Motor neuron (in vitro differentiated cells): ENCODE results near the gene PUS10. TPM values are rescaled to one million over a fixed set of nuclear protein-coding genes. Genes with fewer than 3 reads are reported as not detected.
A peak's percentile ranks its signal among the peaks of the same experiment; 100 is the strongest.

Experiments used
- ATAC-seq, 8 experiments: fragments of 200-7000 bp; cut with Tn5 transposase; replicated peaks in 6 of 8; 2 replicates each; pipeline ENCODE4 v1.8.0; 2021; ENCODE audit warnings: mild to moderate bottlenecking in 8 of 8, moderate library complexity in 8 of 8
- H3K27ac ChIP-seq, 2 donors: fragments of 250-450 bp; sonication (Bioruptor Pico); 2 replicates each; pipeline ENCODE4 v1.9.0; 2021; ENCODE audit warnings: antibody characterized with exemption in 2 of 2, mild to moderate bottlenecking in 2 of 2, moderate library complexity in 1 of 2
- H3K4me1 ChIP-seq, 2 donors: fragments of 250-450 bp; sonication (Bioruptor Pico); replicated peaks in 1 of 2; 2 replicates each; pipeline ENCODE4 v1.6.1; 2021; ENCODE audit warnings: antibody characterized with exemption in 2 of 2, mild to moderate bottlenecking in 2 of 2, moderate library complexity in 1 of 2
- H3K4me3 ChIP-seq, 5 donors: fragments of 250-450 bp; sonication (Bioruptor Pico); 2 replicates each; pipeline ENCODE4 v1.9.0; 2021; ENCODE audit warnings: antibody characterized with exemption in 5 of 5, mild to moderate bottlenecking in 5 of 5, moderate library complexity in 4 of 5
- WGBS, 10 experiments: fragments of 450-650 bp; shearing (Covaris generic); methylation state at CpG; one replicate each; pipeline ENCODE4 v1.0.0; 2022; 5-methylcytosine and 5-hydroxymethylcytosine counted together
- in situ Hi-C, 9 experiments: fragments of 400-800 bp; cut with MboI; loops; one replicate each; pipeline ENCODE4 v1.15.0; 2021; ENCODE audit warnings: low sequenced_read_pairs in 9 of 9, low pct_unique_long_range_greater_than_20kb in 2 of 9; ENCODE audit not compliant: unreplicated experiment in 9 of 9
- total RNA-seq, 8 experiments: library from RNA; unstranded; fragments of 300-600 nt; gene quantifications; 2 replicates each; pipeline versions ENCODE4 v1.2.3 to v1.2.4, GENCODE V29; 2022

PUS10 gene
- total RNA-seq, 8 experiments from 2014 or later: 5.3 to 17.4 (median 8.8) TPM

GRCh38 chr2:60961457-60961856, 56.6 kb downstream of the PUS10 start:
- 44 to 100% (median 82%) methylated on average over 1 to 4 of the region's 4 CpGs; no CpG with 5 or more reads in 1 of the 10 experiments for WGBS, 10 experiments
- H3K27ac ChIP-seq: no peak overlapping the region
- in situ Hi-C loops: no loop called here
- no peak overlapping the region for H3K4me3 ChIP-seq
- ATAC-seq: peak in 2 of 8 experiments; percentile 55 to 56
- no peaks in the 10 kb centered on the region for H3K4me1 ChIP-seq

DNA sequence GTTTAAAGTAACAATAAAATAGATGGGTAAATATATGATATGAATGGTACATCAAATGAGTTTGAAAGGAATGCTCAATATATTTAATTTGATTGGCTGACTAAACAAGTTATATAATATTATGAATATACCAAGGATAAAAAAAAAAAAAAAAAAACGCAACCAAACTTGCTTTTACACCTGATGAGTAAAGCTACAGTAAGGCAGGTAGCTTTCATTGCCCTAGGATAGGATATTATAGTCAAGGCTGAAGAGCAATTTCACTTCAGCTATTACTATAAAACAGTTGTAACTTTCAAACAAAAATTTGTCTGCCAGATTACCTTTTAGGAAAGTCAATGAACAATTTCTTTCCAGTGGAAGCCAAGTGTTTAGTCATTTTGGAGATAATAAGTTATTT, 57.3 kb downstream of the PUS10 start:
- in situ Hi-C loops: no loop called here
- Histone ChIP-seq H3K4me1 (no peaks in the 10 kb centered on the region), H3K4me3 (no peak overlapping the region), H3K27ac (no peak overlapping the region)
- 82 to 100% (median 95%) methylated on average over 1 of the region's 1 CpG; no CpG with 5 or more reads in 2 of the 10 experiments for WGBS, 10 experiments
- no peak for ATAC-seq

- WGBS, 10 experiments: 83 to 100% (median 95%) methylated on average over 1 to 3 of the region's 7 CpGs; no CpG with 5 or more reads in 6 of the 10 experiments
- in situ Hi-C loops: no loop called here
- Histone ChIP-seq H3K4me1 (no peaks in the 10 kb centered on the region), H3K4me3 (no peak overlapping the region), H3K27ac (no peak overlapping the region)
- no peak for ATAC-seq
These were observed 58.6 kb downstream of the PUS10 start for GRCh38 chr2:60959501-60959900.

DNA sequence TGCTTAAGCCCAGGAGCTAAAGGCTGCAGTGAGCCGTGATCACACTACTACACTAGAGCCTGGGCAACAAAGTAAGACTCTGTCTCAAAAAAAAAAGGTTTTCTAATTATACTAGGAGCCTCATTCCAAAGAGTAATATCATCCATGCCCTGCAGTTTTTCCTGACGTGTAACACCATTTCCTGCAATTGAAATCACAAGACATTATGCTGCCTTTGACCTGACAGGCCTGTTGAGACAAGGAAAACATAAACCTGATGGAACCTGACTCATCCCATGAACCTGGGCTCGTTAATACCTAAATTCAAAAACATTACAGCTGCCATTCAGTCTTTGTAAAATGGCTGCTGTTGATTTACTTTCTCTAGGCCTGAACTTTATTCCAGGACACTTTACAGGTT, 59.3 kb downstream of the PUS10 start:
- no peaks in the 10 kb centered on the region for H3K4me1 ChIP-seq
- in situ Hi-C loops: no loop called here
- no peak for ATAC-seq
- H3K27ac ChIP-seq: no peak overlapping the region
- no peak overlapping the region for H3K4me3 ChIP-seq
- WGBS, 10 experiments: 0 to 96% (median 80%) methylated on average over 1 to 3 of the region's 3 CpGs; no CpG with 5 or more reads in 1 of the 10 experiments

- in situ Hi-C loops: no loop called here
- Histone ChIP-seq H3K27ac (no peak overlapping the region), H3K4me3 (no peak overlapping the region), H3K4me1 (no peaks in the 10 kb centered on the region)
- no peak for ATAC-seq
- WGBS, 10 experiments: 75 to 100% (median 100%) methylated on average over 1 to 3 of the region's 3 CpGs; no CpG with 5 or more reads in 5 of the 10 experiments
These were observed 59.7 kb downstream of the PUS10 start for GRCh38 chr2:60958361-60958760.

GRCh38 chr2:60957643-60958042, 60.4 kb downstream of the PUS10 start:
- in situ Hi-C loops: no loop called here
- Histone ChIP-seq H3K4me1 (no peaks in the 10 kb centered on the region), H3K4me3 (no peak overlapping the region), H3K27ac (no peak overlapping the region)
- no peak for ATAC-seq
- 89 to 100% (median 100%) methylated on average over 1 to 3 of the region's 5 CpGs; no CpG with 5 or more reads in 5 of the 10 experiments for WGBS, 10 experiments

DNA sequence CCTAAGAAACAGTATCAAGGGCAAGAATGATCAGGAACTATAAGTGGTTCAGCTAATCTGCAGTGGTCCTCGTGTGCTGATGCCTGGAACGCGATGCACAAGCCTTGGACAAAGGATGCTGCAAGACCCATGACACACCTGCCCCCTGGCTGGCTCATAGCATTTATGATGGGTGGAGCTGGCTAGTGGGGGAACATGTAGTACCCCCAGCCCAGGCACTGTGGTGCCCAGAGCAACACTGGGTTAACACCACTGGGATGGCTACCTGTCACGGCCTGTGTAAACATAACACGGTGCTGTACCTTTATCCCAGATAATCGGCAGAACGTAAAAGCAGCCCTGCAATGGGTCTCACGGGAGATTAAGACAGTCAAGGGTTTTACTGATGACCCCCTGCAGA, 60.8 kb downstream of the PUS10 start:
- Histone ChIP-seq H3K4me3 (no peak overlapping the region), H3K4me1 (no peaks in the 10 kb centered on the region), H3K27ac (no peak overlapping the region)
- no peak for ATAC-seq
- WGBS, 10 experiments: 95 to 100% (median 100%) methylated on average over 1 to 7 of the region's 8 CpGs; no CpG with 5 or more reads in 5 of the 10 experiments
- in situ Hi-C loops: no loop called here

DNA sequence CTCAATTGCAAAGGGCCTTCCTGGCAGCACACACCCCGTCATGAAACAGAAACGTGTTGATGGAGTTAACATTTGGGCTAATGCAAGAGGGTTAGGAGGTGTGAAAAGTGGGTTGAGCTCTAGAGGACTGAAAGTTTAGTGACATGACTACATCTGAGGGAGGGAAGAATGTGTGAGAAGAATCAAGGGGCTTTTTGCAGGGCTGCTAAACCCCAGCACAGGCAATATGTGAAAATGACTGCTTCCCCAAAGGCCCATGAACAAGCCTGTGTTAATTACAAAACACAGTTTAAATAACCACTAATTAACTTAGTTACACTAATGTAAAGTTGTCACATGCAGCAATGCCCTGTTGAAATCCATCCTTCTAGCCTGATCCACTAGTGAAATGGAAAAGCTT, 63.9 kb downstream of the PUS10 start:
- in situ Hi-C loops: no loop called here
- ATAC-seq: no peak
- no peak overlapping the region for H3K4me3 ChIP-seq
- H3K27ac ChIP-seq: no peak overlapping the region
- no peaks in the 10 kb centered on the region for H3K4me1 ChIP-seq
- 20 to 83% (median 61%) methylated on average over 1 to 2 of the region's 2 CpGs; no CpG with 5 or more reads in 2 of the 10 experiments for WGBS, 10 experiments

DNA sequence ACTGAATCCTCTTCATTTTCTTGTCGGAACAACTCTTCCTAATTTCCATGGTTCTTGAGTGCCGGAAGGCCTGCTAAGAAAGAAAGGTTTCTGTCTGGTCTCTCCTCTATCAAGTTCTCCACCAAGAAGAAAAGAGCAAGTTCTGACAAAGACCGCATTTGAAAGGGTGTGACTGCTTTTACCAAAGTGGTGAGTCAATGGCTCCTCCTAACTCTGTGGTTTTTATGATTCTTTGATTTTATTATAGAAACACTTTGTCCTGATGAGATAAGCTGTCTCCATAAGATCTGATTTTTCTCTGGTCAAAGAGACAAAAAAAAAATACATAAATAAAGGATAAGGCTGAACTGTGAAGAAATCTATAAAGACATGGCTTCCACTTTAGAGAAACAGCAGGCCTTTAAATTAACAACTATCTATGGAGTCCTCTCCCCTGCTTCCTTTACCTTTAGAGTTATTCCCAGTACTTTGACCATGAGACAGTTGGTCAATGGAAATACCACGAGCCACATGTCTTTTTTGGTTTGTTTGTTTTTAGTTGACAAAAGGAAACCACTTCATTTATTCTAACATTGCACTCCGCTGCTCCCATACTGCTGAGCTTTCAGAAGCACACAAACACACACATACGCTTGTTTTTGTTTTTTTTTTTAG, 69.0 kb downstream of the PUS10 start:
- Histone ChIP-seq H3K4me3 (no peak overlapping the region), H3K27ac (no peak overlapping the region), H3K4me1 (no peaks in the 10 kb centered on the region)
- WGBS, 10 experiments: 64 to 100% (median 94%) methylated on average over 1 to 6 of the region's 6 CpGs
- in situ Hi-C loops: no loop called here
- ATAC-seq: peak in 2 of 8 experiments; percentile 92 to 99

DNA sequence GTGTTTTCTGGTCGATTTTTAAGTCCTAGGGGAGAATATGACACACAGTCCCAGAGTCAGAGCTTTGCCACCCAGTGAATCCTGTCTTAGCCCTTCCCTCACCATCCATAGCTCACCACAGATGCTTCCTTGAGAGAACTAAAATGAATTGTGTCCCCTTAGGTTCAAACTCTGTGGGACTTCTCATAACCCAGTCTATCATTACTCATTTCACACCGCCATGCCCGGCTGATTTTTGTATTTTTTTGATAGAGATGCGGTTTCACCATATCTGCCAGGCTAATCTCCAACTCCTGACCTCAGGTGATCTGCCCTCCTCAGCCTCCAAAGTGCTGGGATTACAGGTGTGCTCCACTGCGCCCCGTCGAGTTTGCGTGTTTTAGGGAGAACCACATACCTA, 69.9 kb downstream of the PUS10 start:
- in situ Hi-C loops: no loop called here
- no peak overlapping the region for H3K4me3 ChIP-seq
- H3K4me1 ChIP-seq: no peaks in the 10 kb centered on the region
- no peak for ATAC-seq
- WGBS, 10 experiments: 83 to 100% (median 100%) methylated on average over 1 to 7 of the region's 8 CpGs; no CpG with 5 or more reads in 2 of the 10 experiments
- H3K27ac ChIP-seq: no peak overlapping the region

DNA sequence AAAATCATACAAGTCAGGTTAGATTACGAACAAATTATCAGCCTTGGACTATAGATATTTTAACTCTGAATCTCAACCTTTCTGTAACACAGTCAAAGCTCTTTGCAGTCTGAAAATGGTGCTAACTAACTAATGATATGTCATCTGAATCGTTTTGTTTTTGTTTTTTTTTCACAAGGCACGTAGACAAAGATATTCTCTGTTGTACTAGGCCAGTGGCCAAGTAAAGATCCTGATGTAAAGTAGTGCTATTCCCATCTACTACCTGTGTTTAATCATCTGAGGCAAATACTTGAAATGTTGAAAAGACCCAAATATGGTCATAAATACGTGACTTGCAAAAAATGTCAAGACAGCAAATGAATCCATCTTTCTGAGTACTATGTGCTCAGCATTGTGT, 71.0 kb downstream of the PUS10 start:
- no peak for ATAC-seq
- H3K4me3 ChIP-seq: no peak overlapping the region
- in situ Hi-C loops: no loop called here
- H3K4me1 ChIP-seq: no peaks in the 10 kb centered on the region
- WGBS, 10 experiments: 71 to 100% (median 96%) methylated on average over 1 to 4 of the region's 4 CpGs
- H3K27ac ChIP-seq: no peak overlapping the region

DNA sequence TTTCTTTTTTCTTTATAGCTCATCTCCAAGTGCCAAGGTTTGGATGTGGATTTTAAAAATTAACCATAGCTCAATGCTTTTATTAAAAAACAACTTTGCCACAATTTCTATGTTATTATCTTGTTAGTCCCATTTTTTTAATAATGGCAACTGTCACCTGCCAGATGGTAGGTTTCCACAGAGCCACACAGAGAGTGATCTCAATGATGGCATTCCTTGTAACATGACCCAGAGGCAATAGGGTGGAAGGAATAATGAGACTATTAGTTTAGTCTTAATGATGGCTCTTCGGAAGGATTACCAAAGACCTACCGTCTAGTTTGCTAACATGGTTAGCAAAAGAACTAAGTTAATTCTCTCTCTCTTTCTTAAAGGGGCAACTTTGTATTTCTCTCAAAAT, 72.7 kb downstream of the PUS10 start:
- in situ Hi-C loops: no loop called here
- Histone ChIP-seq H3K4me1 (no peaks in the 10 kb centered on the region), H3K27ac (no peak overlapping the region), H3K4me3 (no peak overlapping the region)
- ATAC-seq: no peak
- 39 to 100% (median 88%) methylated on average over 1 to 2 of the region's 2 CpGs; no CpG with 5 or more reads in 2 of the 10 experiments for WGBS, 10 experiments

- in situ Hi-C loops: no loop called here
- no peaks in the 10 kb centered on the region for H3K4me1 ChIP-seq
- no peak overlapping the region for H3K4me3 ChIP-seq
- no peak overlapping the region for H3K27ac ChIP-seq
- no peak for ATAC-seq
- WGBS, 10 experiments: 57 to 100% (median 84%) methylated on average over 2 of the region's 2 CpGs; no CpG with 5 or more reads in 2 of the 10 experiments
These were observed 78.4 kb downstream of the PUS10 start for GRCh38 chr2:60939622-60940021.

DNA sequence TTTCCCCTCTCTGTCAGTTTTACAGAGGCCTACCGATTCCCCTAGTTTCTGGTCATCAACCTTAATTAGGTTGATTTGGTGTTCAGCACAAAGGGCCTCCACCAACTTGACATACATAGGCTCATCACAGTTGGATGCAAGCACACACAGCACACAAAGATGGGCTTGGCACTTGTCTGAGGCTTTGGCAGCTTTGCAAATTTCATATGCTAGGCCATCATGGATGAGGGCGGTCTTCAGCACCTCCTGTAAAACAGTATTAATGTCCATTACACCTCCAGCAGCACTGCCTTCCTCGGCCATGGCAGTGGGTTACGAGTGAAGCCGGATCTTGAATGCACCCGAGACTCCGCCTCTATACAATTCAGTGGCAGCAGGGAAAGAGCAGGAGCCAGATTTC, 79.8 kb downstream of the PUS10 start:
- 82 to 100% (median 99%) methylated on average over 1 to 7 of the region's 7 CpGs; no CpG with 5 or more reads in 2 of the 10 experiments for WGBS, 10 experiments
- H3K27ac ChIP-seq: no peak overlapping the region
- ATAC-seq: no peak
- no peak overlapping the region for H3K4me3 ChIP-seq
- in situ Hi-C loops: no loop called here
- no peaks in the 10 kb centered on the region for H3K4me1 ChIP-seq
